GM18505 (cell line): ENCODE results near the gene SAFB2.

ENCODE experiments used
- ATAC-seq: cut with Tn5 transposase; IDR thresholded peaks from one replicate; pipeline ENCODE4 v1.9.1; 2021; ENCODE audit not compliant: unreplicated experiment
- POLR2A ChIP-seq: IDR thresholded peaks from 4 replicates; pipeline ENCODE4 v1.6.1; 2011; ENCODE audit warnings: borderline replicate concordance; ENCODE audit not compliant: insufficient read depth, insufficient read length; ENCODE audit errors: extremely low read depth

The SAFB2 gene

GRCh38 chr19:5622465-5623396 is at the start of gene SAFB2, which contains the start of gene SAFB:
Gene SAFB2, minus strand, starts transcription at chr19:5622776. Its CDS starts 61 bp downstream, at chr19:5622715.
Gene SAFB, plus strand, starts transcription at chr19:5623083. Its CDS starts 123 bp downstream, at chr19:5623206.
- peak; percentile 75 for ATAC-seq
- peak; percentile 98 for TF ChIP-seq POLR2A

- no peak for ATAC-seq
- TF ChIP-seq POLR2A = no peak
Observed at GRCh38 chr19:5671600-5671999, 49.0 kb upstream of the SAFB2 start.

- ATAC-seq = no peak
- TF ChIP-seq POLR2A = no peak
Observed at GRCh38 chr19:5669212-5669611, 46.6 kb upstream of the SAFB2 start.

GRCh38 chr19:5667751-5668271 is 45.2 kb upstream of the SAFB2 start:
- ATAC-seq = no peak
- TF ChIP-seq POLR2A = no peak

GRCh38 chr19:5666921-5667610 is 44.5 kb upstream of the SAFB2 start:
- ATAC-seq = no peak
- no peak for TF ChIP-seq POLR2A

- ATAC-seq = no peak
- no peak for TF ChIP-seq POLR2A
Observed at GRCh38 chr19:5665781-5666513, 43.4 kb upstream of the SAFB2 start.

- ATAC-seq = no peak
- no peak for TF ChIP-seq POLR2A
Observed at GRCh38 chr19:5664515-5664914, 41.9 kb upstream of the SAFB2 start.

- TF ChIP-seq POLR2A = no peak
- no peak for ATAC-seq
Observed at GRCh38 chr19:5663904-5664303, 41.3 kb upstream of the SAFB2 start.

- no peak for ATAC-seq
- no peak for TF ChIP-seq POLR2A
Observed at GRCh38 chr19:5661483-5661882, 38.9 kb upstream of the SAFB2 start.

GRCh38 chr19:5655412-5655811 is 32.8 kb upstream of the SAFB2 start:
- no peak for TF ChIP-seq POLR2A
- ATAC-seq = no peak

GRCh38 chr19:5654931-5655330 is 32.4 kb upstream of the SAFB2 start:
- no peak for ATAC-seq

GRCh38 chr19:5652261-5652660 is 29.7 kb upstream of the SAFB2 start:
- ATAC-seq = no peak
- no peak for TF ChIP-seq POLR2A

More at GRCh38 chr19:5654931-5655330, 32.4 kb upstream of the SAFB2 start:
- TF ChIP-seq POLR2A = no peak

GRCh38 chr19:5651361-5651760 is 28.8 kb upstream of the SAFB2 start:
- no peak for TF ChIP-seq POLR2A
- ATAC-seq = no peak
